Embryonic facial prominence (tissue), 1 donor: ENCODE measurements around the gene RBM20.
"Not testable (repeated sequence)": the region's sequence is repeated elsewhere in the genome, so short reads cannot be mapped to it uniquely, and the experiment has no call there.

ENCODE experiments used
- DNase-seq: peaks from one replicate; pipeline ENCODE4 v3.0.0-alpha.2; 2016; ENCODE audit errors: extremely low spot score

Gene RBM20

GRCh38 chr10:110853921-110854605, 209.9 kb downstream of the RBM20 start:
- no peak for DNase-seq

GRCh38 chr10:110857265-110858171, 213.4 kb downstream of the RBM20 start:
- DNase-seq: no peak

- DNase-seq: no peak
Observed at GRCh38 chr10:110858297-110858934, 214.3 kb downstream of the RBM20 start.

GRCh38 chr10:110859206-110859972, 215.3 kb downstream of the RBM20 start:
- DNase-seq: no peak

GRCh38 chr10:110859973-110860376, 215.8 kb downstream of the RBM20 start:
- DNase-seq: peak; percentile 70

- DNase-seq: no peak
Observed at GRCh38 chr10:110860576-110861241, 216.6 kb downstream of the RBM20 start.

DNA sequence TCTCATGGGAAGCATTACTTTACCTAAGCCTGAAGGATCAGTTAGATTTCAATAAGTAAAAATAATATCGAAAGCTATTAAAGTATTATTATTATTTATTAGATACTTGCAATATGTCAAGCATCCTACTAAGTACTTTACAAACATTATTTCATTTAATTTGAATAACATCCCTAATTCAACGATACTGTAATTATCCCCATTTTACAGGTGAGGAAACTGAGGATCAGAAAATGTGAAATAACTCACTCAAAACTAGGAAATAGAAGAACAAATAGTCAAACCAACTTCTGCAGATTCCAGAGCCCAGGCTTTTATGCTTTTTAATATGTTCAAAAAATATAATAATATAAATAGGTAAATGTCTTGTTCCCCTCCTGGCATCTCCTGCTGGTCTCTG, 217.3 kb downstream of the RBM20 start:
- no peak for DNase-seq

GRCh38 chr10:110861930-110862649, 218.0 kb downstream of the RBM20 start:
- DNase-seq: no peak

- DNase-seq: no peak
Observed at GRCh38 chr10:110862961-110863360, 218.8 kb downstream of the RBM20 start.

- DNase-seq: no peak
Observed at GRCh38 chr10:110863361-110863760, 219.2 kb downstream of the RBM20 start.

DNA sequence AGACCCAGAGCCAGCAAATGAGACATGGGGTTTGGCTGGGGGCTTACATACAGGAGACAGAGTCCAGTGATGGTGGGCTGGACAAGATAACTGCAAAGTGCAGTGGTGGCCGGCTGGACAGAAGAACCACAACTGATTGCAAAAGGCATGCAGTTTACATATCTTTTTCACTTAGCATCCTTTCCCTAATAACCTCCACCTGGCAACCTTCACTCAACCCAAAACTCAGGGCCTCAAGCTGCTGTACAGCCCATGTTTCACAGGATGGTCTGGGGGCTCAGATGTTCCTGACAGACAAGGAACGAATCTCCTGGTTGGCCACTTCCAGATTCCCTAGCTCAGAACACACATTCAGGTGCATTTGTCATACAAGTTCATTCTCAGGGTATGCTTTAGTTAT, 219.8 kb downstream of the RBM20 start:
- DNase-seq: no peak

DNA sequence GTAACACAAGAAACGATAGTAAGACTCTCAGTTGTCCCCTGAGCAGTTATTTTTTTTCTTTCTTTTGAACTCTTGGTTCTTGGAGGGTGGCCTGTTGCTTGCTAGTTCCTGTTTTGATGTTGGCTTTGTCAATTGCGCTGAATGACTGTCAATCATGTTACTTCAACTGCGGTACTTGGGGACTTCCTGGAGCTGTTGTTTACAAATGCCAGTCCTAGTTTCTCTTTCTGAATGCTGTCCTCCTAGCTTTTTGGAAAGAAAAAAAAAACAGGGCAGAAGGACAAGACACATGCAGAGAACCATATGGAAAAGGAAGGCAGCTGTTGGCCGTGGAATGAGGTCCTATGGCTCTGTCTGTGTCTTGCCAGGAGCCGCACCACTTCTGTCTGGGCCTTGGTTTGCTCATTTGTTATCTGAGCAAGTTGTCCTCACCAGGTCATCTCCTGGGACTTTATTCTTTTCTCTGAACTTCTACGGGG, 220.6 kb downstream of the RBM20 start:
- no peak for DNase-seq

DNA sequence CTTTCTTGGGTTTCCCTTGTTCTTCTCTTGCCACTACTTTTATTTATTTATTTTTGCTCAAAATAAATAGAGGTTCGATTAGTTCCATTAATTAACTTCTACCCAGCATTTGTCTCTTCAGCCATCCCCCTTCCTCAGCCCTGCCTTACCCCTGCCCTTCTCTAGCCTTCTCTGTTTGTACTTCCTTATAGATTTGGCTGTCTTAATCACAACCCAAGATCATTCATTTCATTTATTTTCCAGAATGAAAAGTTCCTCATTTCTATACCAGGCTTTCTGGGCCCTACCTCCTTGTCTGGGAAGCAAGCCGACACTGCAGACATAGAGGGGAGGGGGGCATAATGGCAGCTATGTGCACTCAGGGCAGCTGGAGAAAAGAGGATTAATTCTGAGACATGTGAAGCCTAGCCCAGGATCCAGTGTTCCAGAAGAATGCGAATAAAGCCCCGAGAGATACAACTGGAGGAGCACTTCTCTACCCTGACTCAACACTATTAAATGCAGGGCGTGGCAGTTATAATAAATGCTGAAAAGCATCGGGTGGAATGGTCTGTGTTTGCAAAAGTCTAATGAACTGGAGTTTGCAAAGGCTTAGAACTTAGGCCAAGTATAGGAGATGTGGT, 221.2 kb downstream of the RBM20 start:
- peak; percentile 70 for DNase-seq

DNA sequence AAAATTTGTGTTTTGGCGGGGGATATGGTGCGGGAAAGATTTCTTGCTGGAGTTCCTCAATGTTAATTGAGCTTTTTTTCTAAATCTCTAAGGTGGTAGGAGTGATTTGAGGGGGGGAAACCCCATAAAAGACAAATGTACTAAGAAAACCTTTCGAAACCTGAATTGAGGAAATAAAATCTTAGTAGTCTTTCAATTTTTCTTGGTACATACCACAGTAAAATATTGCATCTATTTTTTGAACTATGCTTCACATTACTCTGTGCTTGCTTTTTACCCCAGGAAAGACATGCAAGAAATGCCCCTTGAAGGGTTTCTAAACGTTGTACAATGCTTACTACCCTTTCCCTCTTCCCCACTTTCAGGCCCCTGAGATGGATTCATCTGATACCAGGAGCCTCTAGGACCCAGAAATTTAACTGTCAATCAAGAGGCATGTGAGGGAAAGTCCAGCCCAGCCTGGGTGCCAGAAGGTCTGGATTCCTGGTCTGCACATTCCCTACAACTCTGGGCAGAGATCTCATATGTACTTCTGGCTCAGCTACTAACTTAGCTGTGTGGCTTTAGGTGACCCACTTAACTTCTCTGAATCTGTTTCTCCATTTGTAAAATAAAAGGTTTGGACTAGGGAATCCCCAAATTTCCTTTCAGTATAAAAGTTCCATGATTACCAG, 221.8 kb downstream of the RBM20 start:
- DNase-seq: no peak

- DNase-seq: not testable (repeated sequence)
Observed at GRCh38 chr10:110867011-110867806, 223.1 kb downstream of the RBM20 start.

DNA sequence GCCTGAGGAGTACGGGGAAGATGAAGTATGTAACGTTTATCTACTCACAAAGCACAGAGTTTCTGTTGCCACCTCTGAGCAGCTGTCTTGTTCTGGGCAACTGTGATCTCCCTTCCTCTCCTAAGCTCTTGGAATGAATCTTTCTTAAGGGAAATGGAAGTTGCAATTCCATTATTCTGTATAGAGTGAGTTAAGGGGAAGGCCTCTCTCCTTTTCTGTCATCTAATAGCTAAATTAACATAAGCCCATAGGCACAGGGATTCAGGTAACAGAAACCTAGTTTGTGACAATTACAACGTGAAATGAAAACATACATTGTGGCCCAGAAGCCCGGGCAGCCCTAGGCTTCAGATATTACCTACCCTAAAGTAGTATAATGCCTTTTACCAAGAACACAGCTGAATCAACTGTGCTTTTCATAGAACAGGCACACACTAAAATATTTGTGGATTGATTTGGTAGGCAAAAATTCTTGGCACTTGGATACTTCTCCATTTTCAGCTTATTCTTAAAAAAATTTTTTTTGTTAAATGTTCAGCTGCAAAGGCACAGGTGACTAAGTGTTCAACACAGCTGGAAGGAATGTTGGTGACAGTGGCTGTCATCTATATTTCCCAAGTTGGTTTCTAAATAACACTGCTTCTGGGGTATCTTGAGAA, 223.8 kb downstream of the RBM20 start:
- no peak for DNase-seq

GRCh38 chr10:110868981-110869380, 224.8 kb downstream of the RBM20 start:
- DNase-seq: no peak

DNA sequence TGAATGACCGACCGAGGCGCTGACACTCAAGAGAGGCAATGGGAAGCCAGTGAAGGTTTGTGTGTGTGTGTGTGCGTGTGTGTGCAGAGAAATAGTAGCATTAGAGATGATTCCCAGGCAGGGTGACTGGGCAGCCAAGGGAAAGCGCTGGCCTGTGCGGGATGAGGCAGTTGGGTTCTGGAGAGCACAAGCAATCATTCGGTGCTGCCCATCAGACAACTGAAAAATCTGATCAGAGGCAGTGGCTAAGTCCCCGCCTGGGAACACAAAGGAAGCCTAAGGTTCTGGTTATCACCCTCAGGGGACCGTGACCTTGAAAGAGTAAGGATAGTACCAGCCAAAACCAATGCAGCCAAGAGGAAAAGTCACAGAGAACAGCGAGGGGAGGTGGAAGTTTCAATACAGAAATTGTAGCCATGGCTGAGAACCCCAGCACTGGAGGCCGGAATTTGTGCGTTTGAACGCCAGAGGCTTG, 226.7 kb downstream of the RBM20 start:
- DNase-seq: no peak
